Astrocyte (in vitro differentiated cells and primary cell): ENCODE measurements around the gene YKT6. TPM values are rescaled to one million over a fixed set of nuclear protein-coding genes. Genes with fewer than 3 reads are reported as not detected.

Experiments used
- DNase-seq: peaks from one replicate; pipeline ENCODE4 v3.0.0-alpha.2; 2010; ENCODE audit warnings: low read depth
- FAIRE-seq: peaks from 2 replicates; lab custom pipeline; 2011; peaks lifted over from hg19 to GRCh38; lab: Jason Lieb, UNC
- H2AFZ ChIP-seq: 2 replicates; pipeline ENCODE4 v1.6.0; 2012; ENCODE audit warnings: low read depth, low read length, inconsistent platforms
- H3K27ac ChIP-seq: 2 replicates; pipeline ENCODE4 v1.5.1; 2011; ENCODE audit warnings: low read depth, low read length, inconsistent platforms
- H3K27me3 ChIP-seq: 2 replicates; pipeline ENCODE4 v1.6.0; 2011; ENCODE audit warnings: low read length, inconsistent platforms; ENCODE audit not compliant: insufficient read depth
- H3K36me3 ChIP-seq: 2 replicates; pipeline ENCODE4 v1.5.1; 2011; ENCODE audit warnings: low read length, inconsistent platforms; ENCODE audit not compliant: insufficient read depth
- H3K4me1 ChIP-seq: 2 replicates; pipeline ENCODE4 v1.5.1; 2011; ENCODE audit warnings: low read length, inconsistent platforms; ENCODE audit not compliant: insufficient read depth
- H3K4me2 ChIP-seq: 2 replicates; pipeline ENCODE4 v1.6.0; 2012; ENCODE audit warnings: low read length, inconsistent platforms
- H3K4me3 ChIP-seq: 2 replicates; pipeline ENCODE4 v1.5.1; 2011; ENCODE audit warnings: low read depth, mild to moderate bottlenecking, low read length, inconsistent platforms; ENCODE audit not compliant: insufficient read depth
- H3K79me2 ChIP-seq: 2 replicates; pipeline ENCODE4 v1.6.0; 2012; ENCODE audit warnings: mild to moderate bottlenecking, low read length, inconsistent platforms; ENCODE audit not compliant: insufficient read depth
- H3K9ac ChIP-seq: 2 replicates; pipeline ENCODE4 v1.6.0; 2012; ENCODE audit warnings: mild to moderate bottlenecking, low read length, inconsistent platforms
- H3K9me3 ChIP-seq: 2 replicates; pipeline ENCODE4 v1.5.1; 2012; ENCODE audit warnings: low read depth, mild to moderate bottlenecking, low read length, inconsistent platforms; ENCODE audit not compliant: insufficient read depth
- H4K20me1 ChIP-seq: 2 replicates; pipeline ENCODE4 v1.6.0; 2012; ENCODE audit warnings: low read length, inconsistent platforms; ENCODE audit not compliant: insufficient read depth
- H3K27ac Mint-ChIP-seq: one replicate; pipeline ENCODE4 v1.8.0; 2021; ENCODE audit warnings: mild to moderate bottlenecking, mixed read lengths; ENCODE audit not compliant: unreplicated experiment
- H3K27me3 Mint-ChIP-seq: one replicate; pipeline ENCODE4 v1.8.0; 2021; ENCODE audit warnings: low read depth, mixed read lengths; ENCODE audit not compliant: unreplicated experiment
- H3K36me3 Mint-ChIP-seq: one replicate; pipeline ENCODE4 v1.8.0; 2021; ENCODE audit warnings: low read depth, mixed read lengths; ENCODE audit not compliant: unreplicated experiment
- H3K4me1 Mint-ChIP-seq: one replicate; pipeline ENCODE4 v1.8.0; 2021; ENCODE audit warnings: low read depth, mixed read lengths; ENCODE audit not compliant: unreplicated experiment
- H3K4me3 Mint-ChIP-seq: one replicate; pipeline ENCODE4 v1.8.0; 2021; ENCODE audit warnings: mild to moderate bottlenecking, moderate library complexity, mixed read lengths; ENCODE audit not compliant: unreplicated experiment
- H3K9me3 Mint-ChIP-seq: one replicate; pipeline ENCODE4 v1.8.0; 2021; ENCODE audit warnings: mild to moderate bottlenecking, mixed read lengths; ENCODE audit not compliant: unreplicated experiment
- EZH2 ChIP-seq: IDR thresholded peaks from 2 replicates; pipeline ENCODE4 v1.6.1; 2012; ENCODE audit warnings: mild to moderate bottlenecking, low read length, inconsistent platforms; ENCODE audit not compliant: insufficient read depth
- total RNA-seq: library from RNA; stranded (reverse); gene quantifications from 2 replicates; pipeline ENCODE4 v1.2.1, GENCODE V29; 2021
- TF ChIP-seq, protein P1 (sequence below): IDR thresholded peaks from 2 replicates; pipeline ENCODE4 v1.5.1; 2011; ENCODE audit warnings: low read depth, mild to moderate bottlenecking, inconsistent platforms, low read length, moderate library complexity; ENCODE audit not compliant: insufficient read depth

YKT6 gene
- total RNA-seq, 1 donor from 2014 or later = 216 TPM

- TF ChIP-seq EZH2 = no peak
- TF ChIP-seq, protein P1, sequence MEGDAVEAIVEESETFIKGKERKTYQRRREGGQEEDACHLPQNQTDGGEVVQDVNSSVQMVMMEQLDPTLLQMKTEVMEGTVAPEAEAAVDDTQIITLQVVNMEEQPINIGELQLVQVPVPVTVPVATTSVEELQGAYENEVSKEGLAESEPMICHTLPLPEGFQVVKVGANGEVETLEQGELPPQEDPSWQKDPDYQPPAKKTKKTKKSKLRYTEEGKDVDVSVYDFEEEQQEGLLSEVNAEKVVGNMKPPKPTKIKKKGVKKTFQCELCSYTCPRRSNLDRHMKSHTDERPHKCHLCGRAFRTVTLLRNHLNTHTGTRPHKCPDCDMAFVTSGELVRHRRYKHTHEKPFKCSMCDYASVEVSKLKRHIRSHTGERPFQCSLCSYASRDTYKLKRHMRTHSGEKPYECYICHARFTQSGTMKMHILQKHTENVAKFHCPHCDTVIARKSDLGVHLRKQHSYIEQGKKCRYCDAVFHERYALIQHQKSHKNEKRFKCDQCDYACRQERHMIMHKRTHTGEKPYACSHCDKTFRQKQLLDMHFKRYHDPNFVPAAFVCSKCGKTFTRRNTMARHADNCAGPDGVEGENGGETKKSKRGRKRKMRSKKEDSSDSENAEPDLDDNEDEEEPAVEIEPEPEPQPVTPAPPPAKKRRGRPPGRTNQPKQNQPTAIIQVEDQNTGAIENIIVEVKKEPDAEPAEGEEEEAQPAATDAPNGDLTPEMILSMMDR = no peak
- H3K4me3 Mint-ChIP-seq = no peak overlapping the region
- no peak overlapping the region for H3K4me3 ChIP-seq
- peaks cover 12% of the 10 kb centered on the region for H3K4me1 Mint-ChIP-seq
- no peak overlapping the region for H3K27ac ChIP-seq
- no peak for DNase-seq
- H3K4me2 ChIP-seq = no peak overlapping the region
- peaks cover 16% of the 10 kb centered on the region for H3K4me1 ChIP-seq
- H3K9me3 ChIP-seq = no peaks in the 10 kb centered on the region
- H3K9me3 Mint-ChIP-seq = no peaks in the 10 kb centered on the region
- H3K9ac ChIP-seq = no peak overlapping the region
- H3K36me3 ChIP-seq = no peaks in the 10 kb centered on the region
- no peak for FAIRE-seq
- H3K27me3 Mint-ChIP-seq = peaks cover 53% of the 10 kb centered on the region
- no peak overlapping the region for H2AFZ ChIP-seq
- no peaks in the 10 kb centered on the region for H4K20me1 ChIP-seq
- H3K27ac Mint-ChIP-seq = no peak overlapping the region
- H3K36me3 Mint-ChIP-seq = no peaks in the 10 kb centered on the region
- H3K27me3 ChIP-seq = peaks cover 38% of the 10 kb centered on the region
- H3K79me2 ChIP-seq = no peaks in the 10 kb centered on the region
These were observed 62.7 kb downstream of the YKT6 start for GRCh38 chr7:44263326-44264082.

Other genes starting within 250 kb of the YKT6 start
- gene SPDYE1, start 203.1 kb upstream of the YKT6 start, total RNA-seq = not detected in 2 replicates
- gene DBNL, start 156.3 kb upstream of the YKT6 start, total RNA-seq = 85.0 and 94.9 TPM in 2 replicates
- gene PGAM2, start 135.4 kb upstream of the YKT6 start, total RNA-seq = 0.70 and 0.79 TPM in 2 replicates
- 9.6 and 10.6 TPM in 2 replicates for gene POLM, start 118.4 kb upstream of the YKT6 start, total RNA-seq
- gene AEBP1, start 96.6 kb upstream of the YKT6 start, total RNA-seq = 65.0 and 102 TPM in 2 replicates
- gene POLD2, start 77.4 kb upstream of the YKT6 start, total RNA-seq = 59.9 and 67.7 TPM in 2 replicates
- gene MYL7, start 59.6 kb upstream of the YKT6 start, total RNA-seq = 60.0 and 63.0 TPM in 2 replicates
- gene GCK, start 11.5 kb upstream of the YKT6 start, total RNA-seq = 0.24 TPM in 1 of 2 replicates, not detected in the other
- gene CAMK2B, start 124.6 kb downstream of the YKT6 start, total RNA-seq = 0.18 TPM in 1 of 2 replicates, not detected in the other